Stomach (tissue), 9 donors: ENCODE data around the gene HSFX2. TPM values are rescaled to one million over a fixed set of nuclear protein-coding genes. Genes with fewer than 3 reads are reported as not detected.
"Not testable (repeated sequence)": the region's sequence is repeated elsewhere in the genome, so short reads cannot be mapped to it uniquely, and the experiment has no call there.

Experiments
- DNase-seq, 2 donors: peaks; one replicate each; pipeline versions ENCODE4 v3.0.0 to v3.0.0-alpha.2; 2013 to 2019
- H3K27ac ChIP-seq, 5 donors: fragments of 200-600 bp in 4 of 5; sonication (generic) in 4 of 5; one replicate each; pipeline ENCODE4 v1.5.1; 2013 to 2019; ENCODE audit warnings: mild to moderate bottlenecking in 1 of 5, moderate library complexity in 1 of 5
- H3K27me3 ChIP-seq, 3 donors: fragments of 200-600 bp; sonication (generic); one replicate each; pipeline ENCODE4 v1.5.1; 2017 to 2019; ENCODE audit warnings: mixed run types in 1 of 3
- H3K36me3 ChIP-seq, 4 donors: fragments of 200-600 bp; sonication (generic); 1 replicate in 3 of 4; 2 replicates in 1 of 4; pipeline ENCODE4 v1.5.1; 2016 to 2019
- H3K4me1 ChIP-seq, 4 donors: fragments of 200-600 bp; sonication (generic); one replicate each; pipeline ENCODE4 v1.5.1; 2016 to 2019
- H3K4me3 ChIP-seq, 4 donors: fragments of 200-600 bp; sonication (generic) in 3 of 4; one replicate each; pipeline ENCODE4 v1.5.1; 2016 to 2019; ENCODE audit warnings: mild to moderate bottlenecking in 1 of 4
- H3K9me3 ChIP-seq, 4 donors: fragments of 200-600 bp; sonication (generic); one replicate each; pipeline ENCODE4 v1.5.1; 2016 to 2019
- CTCF ChIP-seq, 7 experiments: fragments of 450-650 bp in 4 of 7; fragments of 200-600 bp in 3 of 7; sonication (generic) in 3 of 7; IDR thresholded peaks; one replicate each; pipeline ENCODE4 v1.5.1; 2016 to 2019; ENCODE audit warnings: antibody characterized with exemption in 7 of 7, control low read depth in 2 of 7, mild to moderate bottlenecking in 1 of 7
- EP300 ChIP-seq: sonication (generic); formaldehyde crosslinking; IDR thresholded peaks from one replicate; pipeline ENCODE4 v1.6.1; 2017; ENCODE audit warnings: antibody characterized with exemption
- POLR2A ChIP-seq, 4 donors: fragments of 450-650 bp; IDR thresholded peaks; one replicate each; pipeline ENCODE4 v1.6.1; 2016; ENCODE audit warnings: antibody characterized with exemption in 4 of 4, control low read depth in 2 of 4, mild to moderate bottlenecking in 1 of 4, moderate library complexity in 1 of 4
- POLR2AphosphoS5 ChIP-seq, 3 donors: sonication (generic); formaldehyde crosslinking; IDR thresholded peaks; one replicate each; pipeline ENCODE4 v1.6.1; 2016; ENCODE audit warnings: antibody characterized with exemption in 3 of 3
- WGBS, 5 donors: extraction: QIAGEN DNeasy Blood & Tissue Kit in 3 of 5; methylation state at CpG; one replicate each; pipeline versions ENCODE4 v1.1.5 to v1.1.7; 2013 to 2018; 5-methylcytosine and 5-hydroxymethylcytosine counted together
- intact Hi-C: fragments of 100-400 bp; cut with DNase I; formaldehyde crosslinking; loops from one replicate; pipeline ENCODE4 v1.15.1; 2023; ENCODE audit warnings: low total_unique reads
- polyA plus RNA-seq, 3 donors: library from polyadenylated mRNA; stranded (reverse); fragments of 200-250 nt; gene quantifications; one replicate each; pipeline ENCODE4 v1.2.3, GENCODE V29; 2013
- total RNA-seq, 5 donors: library from RNA; depleted of rRNA; stranded (reverse); fragments of >200 nt; gene quantifications; one replicate each; pipeline versions ENCODE4 v1.1.0 to v1.2.3, GENCODE V29; 2014 to 2016
- donor health status: healthy with polysubstance abuse.
- donor health status: Bipolar disorder and iron deficiency.
- donor health status: healthy.

Gene HSFX2
- total and polyA plus RNA-seq, 8 donors, result 0.31 to 2.9 (median 1.7) TPM; not detected in 3

DNA sequence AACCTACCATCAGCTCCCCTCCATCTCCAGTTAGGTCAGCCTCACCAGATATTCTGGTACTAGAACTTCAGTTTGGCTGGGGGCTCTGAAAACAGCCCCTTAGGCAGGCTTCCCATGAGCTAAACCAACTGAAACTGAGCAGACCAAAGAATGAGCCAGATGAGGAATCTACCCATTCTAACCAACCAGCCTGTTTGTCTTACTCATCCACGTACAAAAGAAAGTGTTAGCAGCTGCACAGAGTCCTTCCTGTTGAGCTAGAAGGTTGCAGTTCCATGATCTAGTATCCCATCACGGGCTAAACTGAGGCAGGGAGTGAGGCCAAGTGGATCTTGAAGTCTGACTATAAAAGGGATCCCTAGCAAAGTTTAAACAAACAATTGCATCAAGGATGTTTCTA lies 25.3 kb downstream of the HSFX2 start:
- 33 to 68% (median 48%) methylated on average over 1 to 2 of the region's 2 CpGs for WGBS, 5 donors
- Histone ChIP-seq H3K27me3 (no peaks in the 10 kb centered on the region), H3K27ac (no peak overlapping the region), H3K4me3 (no peak overlapping the region), H3K9me3 (peaks cover 0 to under 1% (median 0%) of the 10 kb centered on the region in 4 donors), H3K4me1 (no peaks in the 10 kb centered on the region), H3K36me3 (no peaks in the 10 kb centered on the region)
- no peak for DNase-seq
- intact Hi-C loops, result no loop called here
- no peak for TF ChIP-seq CTCF (IDR thresholded peaks at IDR 0.05)
- no peak for TF ChIP-seq EP300
- no peak for TF ChIP-seq POLR2A (IDR thresholded peaks at IDR 0.05)
- no peak for TF ChIP-seq POLR2AphosphoS5 (IDR thresholded peaks at IDR 0.05)

GRCh38 chrX:149568701-149569296 lies 26.3 kb downstream of the HSFX2 start:
- DNase-seq, result no peak

DNA sequence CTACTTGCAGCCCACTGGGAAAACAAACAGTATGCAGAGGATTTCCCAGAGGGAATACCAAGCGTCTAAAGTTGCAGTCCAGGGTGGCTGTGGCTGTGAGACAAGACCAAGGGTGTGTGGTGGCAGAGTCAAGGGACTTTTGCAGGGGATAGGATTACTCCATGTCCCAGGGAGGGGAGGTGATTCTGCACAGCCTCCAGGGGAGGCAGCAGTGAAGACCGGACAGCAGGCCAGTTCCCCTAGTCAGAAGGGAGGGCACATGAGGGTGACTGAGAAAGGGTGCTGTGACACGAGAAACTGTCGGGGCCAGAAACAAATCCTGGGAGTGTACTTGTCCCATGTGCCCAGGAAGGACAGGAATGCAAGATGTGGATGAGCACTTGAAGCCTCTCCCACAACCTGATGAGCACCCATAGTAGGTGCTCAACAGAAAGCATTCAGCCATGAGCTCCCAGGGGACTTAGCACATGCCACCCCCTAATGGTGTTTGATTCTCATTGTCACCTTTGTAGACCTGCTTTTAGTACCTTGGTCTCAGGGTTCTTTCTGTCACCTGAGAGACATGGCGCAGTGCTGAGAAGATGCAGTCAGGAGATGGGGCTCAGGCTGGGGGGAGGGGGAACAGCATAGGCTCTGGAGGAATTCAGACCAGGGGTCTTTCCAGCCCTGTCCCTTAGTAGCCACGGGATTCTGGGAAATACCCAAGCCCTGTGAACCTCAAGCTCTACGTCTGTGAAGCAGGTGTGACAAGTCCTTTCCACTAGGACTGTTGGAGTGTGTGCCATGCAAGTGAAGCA lies 27.3 kb downstream of the HSFX2 start:
- Histone ChIP-seq H3K27me3 (no peaks in the 10 kb centered on the region), H3K4me1 (no peaks in the 10 kb centered on the region), H3K27ac (no peak overlapping the region), H3K4me3 (no peak overlapping the region), H3K36me3 (no peaks in the 10 kb centered on the region), H3K9me3 (peaks cover 0 to 3% (median 0%) of the 10 kb centered on the region in 4 donors)
- TF ChIP-seq CTCF (IDR thresholded peaks at IDR 0.05), result no peak
- no peak for TF ChIP-seq POLR2AphosphoS5 (IDR thresholded peaks at IDR 0.05)
- TF ChIP-seq EP300, result no peak
- TF ChIP-seq POLR2A (IDR thresholded peaks at IDR 0.05), result no peak
- WGBS, 5 donors, result 67 to 85% (median 70%) methylated on average over 4 to 7 of the region's 7 CpGs; no CpG with 5 or more reads in 1 of the 5 donors
- intact Hi-C loops, result no loop called here
- DNase-seq, result no peak

More at GRCh38 chrX:149568701-149569296, 26.3 kb downstream of the HSFX2 start:
- Histone ChIP-seq H3K27ac (no peak overlapping the region), H3K36me3 (no peaks in the 10 kb centered on the region), H3K4me1 (no peaks in the 10 kb centered on the region), H3K4me3 (no peak overlapping the region), H3K27me3 (no peaks in the 10 kb centered on the region), H3K9me3 (peaks cover 0 to 3% (median 0%) of the 10 kb centered on the region in 4 donors)
- TF ChIP-seq EP300 (no peak), POLR2A (IDR thresholded peaks at IDR 0.05) (no peak), CTCF (IDR thresholded peaks at IDR 0.05) (no peak), POLR2AphosphoS5 (IDR thresholded peaks at IDR 0.05) (no peak)
- 77 to 95% (median 83%) methylated on average over 5 of the region's 5 CpGs; no CpG with 5 or more reads in 1 of the 5 donors for WGBS, 5 donors
- intact Hi-C loops, result no loop called here

GRCh38 chrX:149563359-149563758 lies 31.8 kb downstream of the HSFX2 start:
- TF ChIP-seq POLR2A (IDR thresholded peaks at IDR 0.05) (no peak), EP300 (no peak), POLR2AphosphoS5 (IDR thresholded peaks at IDR 0.05) (no peak), CTCF (IDR thresholded peaks at IDR 0.05) (no peak)
- no peak overlapping the region for H3K27ac ChIP-seq
- no peak overlapping the region for H3K4me3 ChIP-seq
- intact Hi-C loops, result no loop called here
- H3K9me3 ChIP-seq, result peaks cover 0 to 3% (median 0%) of the 10 kb centered on the region in 4 donors
- H3K4me1 ChIP-seq, result no peaks in the 10 kb centered on the region
- no peaks in the 10 kb centered on the region for H3K27me3 ChIP-seq
- no peak for DNase-seq
- H3K36me3 ChIP-seq, result no peaks in the 10 kb centered on the region
- WGBS, 5 donors, result 80 to 91% (median 84%) methylated on average over 1 to 4 of the region's 4 CpGs

DNA sequence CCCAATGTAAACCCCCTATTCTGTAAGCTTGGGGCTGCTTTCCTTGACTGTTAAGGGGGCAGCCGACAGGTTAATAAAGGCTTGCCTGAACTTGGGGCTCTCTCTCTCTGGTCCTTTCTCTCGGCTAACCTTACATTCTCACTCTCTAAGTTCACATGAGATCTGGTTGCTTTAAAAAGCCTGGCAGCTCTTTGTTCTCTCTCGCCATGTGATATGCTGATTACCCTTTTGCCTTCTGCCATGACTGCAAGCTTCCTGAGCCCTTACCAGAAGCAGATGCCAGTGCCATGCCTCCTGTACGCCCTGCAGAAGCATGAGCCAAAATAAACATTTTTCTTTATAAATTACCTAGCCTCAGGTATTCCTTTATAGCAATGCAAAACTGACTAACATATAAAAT lies 39.9 kb downstream of the HSFX2 start:
- DNase-seq, H3K4me1 ChIP-seq, intact Hi-C loops, H3K27me3 ChIP-seq, H3K4me3 ChIP-seq, H3K36me3 ChIP-seq, H3K9me3 ChIP-seq, H3K27ac ChIP-seq: not testable (repeated sequence)
- no CpG with 5 or more reads among the region's 4 CpGs for WGBS, 5 donors

- H3K27me3 ChIP-seq, H3K36me3 ChIP-seq, H3K4me3 ChIP-seq, H3K27ac ChIP-seq, DNase-seq, intact Hi-C loops, H3K9me3 ChIP-seq, H3K4me1 ChIP-seq: not testable (repeated sequence)
- WGBS, 5 donors, result 100% methylated on average over 2 of the region's 6 CpGs; no CpG with 5 or more reads in 4 of the 5 donors
These were observed 43.2 kb downstream of the HSFX2 start for GRCh38 chrX:149551939-149552248.

DNA sequence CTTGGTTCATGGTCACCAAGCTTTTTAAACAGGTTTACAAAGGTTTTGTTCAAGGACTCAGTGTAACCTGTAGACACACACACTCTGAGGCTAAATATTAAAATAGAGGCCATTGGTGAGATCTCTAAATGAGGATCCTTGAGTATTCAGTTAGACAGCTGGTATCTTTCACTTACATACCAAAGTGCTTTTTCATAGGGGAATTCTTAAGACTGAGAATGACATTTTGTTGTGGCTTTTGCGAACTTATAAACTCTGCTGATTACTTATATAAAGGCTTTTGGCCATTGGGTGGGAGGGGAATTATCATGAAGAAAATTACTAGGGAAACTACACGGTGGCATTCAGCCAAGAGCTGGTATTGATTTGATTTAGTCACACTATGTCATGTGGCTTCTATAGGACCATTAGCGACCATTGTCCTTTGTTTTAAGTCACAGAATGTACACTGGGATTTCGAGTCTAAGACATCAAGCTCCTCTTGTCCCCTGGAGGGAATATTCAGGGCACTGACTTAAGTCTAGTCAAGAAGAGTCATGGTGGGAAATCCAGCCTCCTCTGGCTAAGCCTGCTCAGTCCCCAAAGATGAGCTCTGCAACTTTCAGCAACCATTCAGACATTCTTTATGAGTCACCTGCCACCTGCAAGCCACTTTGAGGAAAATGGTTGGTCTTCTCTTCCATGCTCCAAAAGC lies 43.7 kb downstream of the HSFX2 start:
- intact Hi-C loops, H3K36me3 ChIP-seq: not testable (repeated sequence)
- no CpG with 5 or more reads among the region's 4 CpGs for WGBS, 5 donors

More for the DNA sequence above, 43.7 kb downstream of the HSFX2 start:
- H3K4me1 ChIP-seq, H3K9me3 ChIP-seq, H3K27me3 ChIP-seq, H3K4me3 ChIP-seq, H3K27ac ChIP-seq, DNase-seq: not testable (repeated sequence)
